Endothelial cell of umbilical vein (primary cell): Measurements from ENCODE around the gene SGO1. TPM values are rescaled to one million over a fixed set of nuclear protein-coding genes. Genes with fewer than 3 reads are reported as not detected.

Experiments
- BruUV-seq: library from RNA; stranded (reverse); fragments of 400-500 nt; replicated peaks from 2 replicates; lab custom pipeline; 2021; lab: Mats Ljungman, UMichigan
- CTCF ChIA-PET: fragments of 300-600, 350-600 bp; sonication (Branson Sonifier 250); formaldehyde crosslinking; loops from one replicate; lab custom pipeline; 2021; ENCODE audit warnings: antibody characterized with exemption, inconsistent platforms; lab: Charles Lee
- POLR2A ChIA-PET: fragments of 300-600, 350-600 bp; sonication (Branson Sonifier 250); formaldehyde crosslinking; loops from one replicate; lab custom pipeline; 2021; ENCODE audit warnings: antibody characterized with exemption, inconsistent platforms; lab: Charles Lee
- DNase-seq: peaks from one replicate; pipeline ENCODE4 v3.0.0-alpha.2; 2011; ENCODE audit warnings: low read depth, low spot score
- FAIRE-seq: peaks from 2 replicates; lab custom pipeline; 2011; peaks lifted over from hg19 to GRCh38; lab: Jason Lieb, UNC
- H2AFZ ChIP-seq: 2 replicates; pipeline ENCODE4 v1.6.0; 2012; ENCODE audit warnings: low read depth, low read length, control low read depth, inconsistent platforms
- H3K27ac ChIP-seq: 2 replicates; pipeline ENCODE4 v1.5.1; 2011; ENCODE audit warnings: low read depth, mild to moderate bottlenecking, control low read depth, low read length, moderate library complexity; ENCODE audit not compliant: insufficient read depth
- H3K27me3 ChIP-seq, 2 experiments: 2 replicates each; pipeline versions ENCODE4 v1.6.0 to v1.6.1; 2011; ENCODE audit warnings: low read length in 2 of 2, mixed read lengths in 1 of 2; ENCODE audit not compliant: control insufficient read depth in 2 of 2, insufficient read depth in 2 of 2
- H3K36me3 ChIP-seq, 2 experiments: 2 replicates in 1 of 2; 3 replicates in 1 of 2; pipeline ENCODE4 v1.5.1; 2011; ENCODE audit warnings: low read length in 2 of 2, mild to moderate bottlenecking in 1 of 2, moderate library complexity in 1 of 2; ENCODE audit not compliant: control insufficient read depth in 2 of 2, insufficient read depth in 2 of 2; ENCODE audit errors: extremely low read depth in 1 of 2
- H3K4me1 ChIP-seq: 3 replicates; pipeline ENCODE4 v1.5.1; 2011; ENCODE audit warnings: mild to moderate bottlenecking, low read length; ENCODE audit not compliant: control insufficient read depth, insufficient read depth; ENCODE audit errors: extremely low read depth
- H3K4me2 ChIP-seq: 2 replicates; pipeline ENCODE4 v1.6.1; 2011; ENCODE audit warnings: low read length, control low read depth, mixed read lengths; ENCODE audit not compliant: insufficient read depth
- H3K4me3 ChIP-seq, 3 experiments: fragments of 200-600 bp in 1 of 3; sonication (generic), shearing (Covaris generic) in 1 of 3; replicated peaks in 1 of 3; 2 replicates each; pipeline ENCODE4 v1.5.1; 2011 to 2016; ENCODE audit warnings: control low read depth in 3 of 3, low read length in 3 of 3, mild to moderate bottlenecking in 2 of 3, inconsistent platforms in 1 of 3, low read depth in 1 of 3, moderate library complexity in 1 of 3; ENCODE audit not compliant: insufficient read depth in 1 of 3
- H3K79me2 ChIP-seq: 2 replicates; pipeline ENCODE4 v1.6.0; 2012; ENCODE audit warnings: low read length, inconsistent platforms; ENCODE audit not compliant: control insufficient read depth, insufficient read depth
- H3K9ac ChIP-seq: replicated peaks from 2 replicates; pipeline ENCODE3; 2011; ENCODE audit warnings: low read length, control low read depth; ENCODE audit not compliant: insufficient read depth; ENCODE audit errors: extremely low read depth
- H3K9me1 ChIP-seq: replicated peaks from 3 replicates; pipeline ENCODE4 v1.6.0; 2011; ENCODE audit warnings: mild to moderate bottlenecking, low read length; ENCODE audit not compliant: control insufficient read depth, insufficient read depth; ENCODE audit errors: extremely low read depth
- H3K9me3 ChIP-seq: replicated peaks from 2 replicates; pipeline ENCODE4 v1.5.1; 2012; ENCODE audit warnings: low read length, inconsistent platforms; ENCODE audit not compliant: control insufficient read depth, insufficient read depth
- H4K20me1 ChIP-seq: replicated peaks from 2 replicates; pipeline ENCODE3; 2011; ENCODE audit warnings: mild to moderate bottlenecking, low read length; ENCODE audit not compliant: control insufficient read depth, insufficient read depth; ENCODE audit errors: extremely low read depth
- EZH2 ChIP-seq: IDR thresholded peaks from 2 replicates; pipeline ENCODE4 v1.6.1; 2012; ENCODE audit warnings: borderline replicate concordance, low read depth, mild to moderate bottlenecking, moderate library complexity, low read length, inconsistent platforms; ENCODE audit not compliant: severe bottlenecking
- FOS ChIP-seq: IDR thresholded peaks from 2 replicates; pipeline ENCODE4 v1.6.1; 2011; ENCODE audit warnings: mild to moderate bottlenecking, low read length, moderate library complexity, borderline replicate concordance; ENCODE audit not compliant: insufficient read depth
- GATA2 ChIP-seq: IDR thresholded peaks from 2 replicates; pipeline ENCODE4 v1.7.0; 2011; ENCODE audit warnings: low read depth, mild to moderate bottlenecking, moderate library complexity, mixed read lengths, low read length; ENCODE audit not compliant: insufficient read length, insufficient read depth
- JUN ChIP-seq: IDR thresholded peaks from 2 replicates; pipeline ENCODE4 v1.6.1; 2011; ENCODE audit warnings: borderline replicate concordance, low read depth; ENCODE audit not compliant: insufficient read length, insufficient read depth
- MYC ChIP-seq: IDR thresholded peaks from one replicate; pipeline ENCODE4 v1.6.1; 2011; ENCODE audit warnings: mild to moderate bottlenecking, low read depth, low read length
- POLR2A ChIP-seq: IDR thresholded peaks from 2 replicates; pipeline ENCODE4 v1.6.1; 2012; ENCODE audit warnings: low read depth, mild to moderate bottlenecking, control low read depth, low read length
- POLR2AphosphoS5 ChIP-seq: IDR thresholded peaks from 2 replicates; pipeline ENCODE4 v1.6.1; 2012; ENCODE audit warnings: low read depth, mild to moderate bottlenecking, control low read depth, low read length, moderate library complexity; ENCODE audit not compliant: insufficient read depth
- dilution Hi-C: fragments of 300-500 bp; cut with MboI; formaldehyde crosslinking; loops from one replicate; pipeline ENCODE4 v1.15.0; 2019; ENCODE audit warnings: low sequenced_read_pairs; ENCODE audit not compliant: extremely low pct_ligation_motif_present
- intact Hi-C: fragments of 100-400 bp; cut with micrococcal nuclease; formaldehyde crosslinking; loops from one replicate; pipeline ENCODE4 v1.10.0; 2022
- polyA plus RNA-seq, 4 experiments: library from polyadenylated mRNA; depleted of rRNA in 3 of 4; stranded (reverse) in 3 of 4; unstranded in 1 of 4; fragments of >200 nt; gene quantifications; 2 replicates each; pipeline versions ENCODE4 v1.2.1 to v1.2.3, GENCODE V29; 2011 to 2012; ENCODE audit warnings: missing spikeins in 1 of 4
- total RNA-seq: library from RNA; stranded (reverse); gene quantifications from 2 replicates; pipeline ENCODE4 v1.2.3, GENCODE V29; 2021
- TF ChIP-seq, protein P1 (sequence below), 2 donors: IDR thresholded peaks; 1 replicate in 1 of 2; 2 replicates in 1 of 2; pipeline ENCODE4 v1.5.1; 2011; ENCODE audit warnings: low read length in 2 of 2, mild to moderate bottlenecking in 2 of 2, moderate library complexity in 2 of 2, control low read depth in 1 of 2, inconsistent platforms in 1 of 2, low read depth in 1 of 2; ENCODE audit not compliant: insufficient read depth in 1 of 2; ENCODE audit errors: extremely low read depth in 1 of 2
- TF ChIP-seq, protein P2 (sequence below): IDR thresholded peaks from 2 replicates; pipeline ENCODE4 v1.6.1; 2011; ENCODE audit not compliant: insufficient read depth, insufficient read length

Gene SGO1
- total and polyA plus RNA-seq, 2 donors (not counting 3 experiments of a cell fraction or from before 2014, with no cell fraction given) = 2.0 to 21.7 TPM

DNA sequence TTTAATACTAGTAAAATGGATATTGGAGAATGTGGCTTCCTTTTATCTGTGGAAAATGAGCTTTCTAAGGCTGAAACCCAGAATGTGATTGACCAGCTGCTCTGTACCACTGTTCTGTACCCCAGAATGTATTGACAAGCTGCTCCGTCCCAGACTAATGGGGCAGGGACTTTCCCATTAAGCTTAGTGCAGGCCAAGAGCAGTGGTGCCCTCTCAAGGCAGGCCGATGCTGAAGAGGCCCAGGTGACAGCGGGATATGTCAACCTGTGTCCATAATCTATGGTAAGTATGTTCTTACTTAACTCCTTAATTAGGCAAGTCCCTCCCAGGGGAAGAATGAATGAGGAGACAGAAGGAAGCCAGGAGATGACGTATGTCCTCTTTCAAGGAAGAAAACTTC is 31.1 kb downstream of the SGO1 start:
- dilution Hi-C loops (no loop called here), intact Hi-C loops (loop anchor here (5.0 kb wide), 1 partner anchor 268 kb away; no protein-coding TSS in a partner anchor)
- H3K79me2 ChIP-seq = no peaks in the 10 kb centered on the region
- ChIA-PET CTCF (interaction anchor here (1.0 kb wide), 2 partner anchors 10 to 269 kb away, joined by 3 read pairs; no protein-coding TSS in a partner anchor), POLR2A (no interaction called here)
- H3K9me3 ChIP-seq = no peaks in the 10 kb centered on the region
- no peak overlapping the region for H3K27ac ChIP-seq
- no peak overlapping the region for H2AFZ ChIP-seq
- DNase-seq (no peak), FAIRE-seq (no peak)
- no peaks in the 10 kb centered on the region for H3K27me3 ChIP-seq
- H3K9ac ChIP-seq = no peak overlapping the region
- H3K36me3 ChIP-seq = peaks cover 0 to 2% of the 10 kb centered on the region in 2 experiments
- no peaks in the 10 kb centered on the region for H3K4me1 ChIP-seq
- no peaks in the 10 kb centered on the region for H3K9me1 ChIP-seq
- H4K20me1 ChIP-seq = no peaks in the 10 kb centered on the region
- BruUV-seq = no TSS peak
- no peak for TF ChIP-seq EZH2
- TF ChIP-seq FOS = no peak
- TF ChIP-seq GATA2 = no peak
- TF ChIP-seq POLR2AphosphoS5 = no peak
- TF ChIP-seq POLR2A = no peak
- TF ChIP-seq, protein P1, sequence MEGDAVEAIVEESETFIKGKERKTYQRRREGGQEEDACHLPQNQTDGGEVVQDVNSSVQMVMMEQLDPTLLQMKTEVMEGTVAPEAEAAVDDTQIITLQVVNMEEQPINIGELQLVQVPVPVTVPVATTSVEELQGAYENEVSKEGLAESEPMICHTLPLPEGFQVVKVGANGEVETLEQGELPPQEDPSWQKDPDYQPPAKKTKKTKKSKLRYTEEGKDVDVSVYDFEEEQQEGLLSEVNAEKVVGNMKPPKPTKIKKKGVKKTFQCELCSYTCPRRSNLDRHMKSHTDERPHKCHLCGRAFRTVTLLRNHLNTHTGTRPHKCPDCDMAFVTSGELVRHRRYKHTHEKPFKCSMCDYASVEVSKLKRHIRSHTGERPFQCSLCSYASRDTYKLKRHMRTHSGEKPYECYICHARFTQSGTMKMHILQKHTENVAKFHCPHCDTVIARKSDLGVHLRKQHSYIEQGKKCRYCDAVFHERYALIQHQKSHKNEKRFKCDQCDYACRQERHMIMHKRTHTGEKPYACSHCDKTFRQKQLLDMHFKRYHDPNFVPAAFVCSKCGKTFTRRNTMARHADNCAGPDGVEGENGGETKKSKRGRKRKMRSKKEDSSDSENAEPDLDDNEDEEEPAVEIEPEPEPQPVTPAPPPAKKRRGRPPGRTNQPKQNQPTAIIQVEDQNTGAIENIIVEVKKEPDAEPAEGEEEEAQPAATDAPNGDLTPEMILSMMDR (IDR thresholded peaks at IDR 0.05; ENCODE audit: extremely low read depth in 1 of 2, insufficient read depth in 1 of 2, low read depth in 1 of 2, low read length in 2 of 2) = no peak
- no peak for TF ChIP-seq MYC
- TF ChIP-seq, protein P2, sequence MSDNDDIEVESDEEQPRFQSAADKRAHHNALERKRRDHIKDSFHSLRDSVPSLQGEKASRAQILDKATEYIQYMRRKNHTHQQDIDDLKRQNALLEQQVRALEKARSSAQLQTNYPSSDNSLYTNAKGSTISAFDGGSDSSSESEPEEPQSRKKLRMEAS = no peak
- no peak for TF ChIP-seq JUN
- no peak overlapping the region for H3K4me2 ChIP-seq
- H3K4me3 ChIP-seq = no peak overlapping the region
